ENCODE measurements around the gene TMEM259.

Gene TMEM259

DNA sequence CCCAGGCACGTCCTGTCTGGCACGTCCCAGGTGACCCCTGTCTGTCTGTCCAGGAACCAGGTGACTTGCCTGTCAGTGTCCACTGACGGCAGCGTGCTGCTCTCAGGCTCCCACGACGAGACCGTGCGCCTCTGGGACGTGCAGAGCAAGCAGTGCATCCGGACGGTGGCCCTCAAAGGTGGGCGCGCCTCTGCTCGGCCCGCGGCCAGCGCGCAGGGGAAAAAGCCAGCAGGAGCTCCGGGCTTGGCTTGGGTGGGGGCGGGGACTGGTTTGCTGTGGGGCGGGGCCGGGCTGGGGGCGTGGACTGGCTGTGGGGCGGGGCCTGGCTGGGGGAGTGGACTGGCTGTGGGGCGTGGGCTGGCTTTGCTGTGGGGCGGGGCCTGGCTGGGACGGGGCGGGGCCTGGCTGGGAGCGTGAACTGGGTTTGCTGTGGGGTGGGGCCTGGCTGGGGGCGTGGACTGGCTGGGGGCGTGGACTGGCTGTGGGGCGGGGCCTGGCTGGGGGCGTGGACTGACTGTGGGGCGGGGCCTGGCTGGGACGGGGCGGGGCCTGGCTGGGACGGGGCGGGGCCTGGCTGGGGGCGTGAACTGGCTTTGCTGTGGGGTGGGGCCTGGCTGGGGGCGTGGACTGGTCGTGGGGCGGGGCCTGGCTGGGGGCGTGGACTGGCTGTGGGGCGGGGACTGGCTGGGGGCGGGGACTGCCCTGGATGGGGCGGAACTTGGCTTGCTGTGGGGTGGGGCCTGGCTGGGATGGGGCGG is 29.6 kb downstream of the TMEM259 start:
- H3K4me3 ChIP-seq (ENCODE audit: low read depth, low read length) = no peak overlapping the region
- TF ChIP-seq, protein P1, sequence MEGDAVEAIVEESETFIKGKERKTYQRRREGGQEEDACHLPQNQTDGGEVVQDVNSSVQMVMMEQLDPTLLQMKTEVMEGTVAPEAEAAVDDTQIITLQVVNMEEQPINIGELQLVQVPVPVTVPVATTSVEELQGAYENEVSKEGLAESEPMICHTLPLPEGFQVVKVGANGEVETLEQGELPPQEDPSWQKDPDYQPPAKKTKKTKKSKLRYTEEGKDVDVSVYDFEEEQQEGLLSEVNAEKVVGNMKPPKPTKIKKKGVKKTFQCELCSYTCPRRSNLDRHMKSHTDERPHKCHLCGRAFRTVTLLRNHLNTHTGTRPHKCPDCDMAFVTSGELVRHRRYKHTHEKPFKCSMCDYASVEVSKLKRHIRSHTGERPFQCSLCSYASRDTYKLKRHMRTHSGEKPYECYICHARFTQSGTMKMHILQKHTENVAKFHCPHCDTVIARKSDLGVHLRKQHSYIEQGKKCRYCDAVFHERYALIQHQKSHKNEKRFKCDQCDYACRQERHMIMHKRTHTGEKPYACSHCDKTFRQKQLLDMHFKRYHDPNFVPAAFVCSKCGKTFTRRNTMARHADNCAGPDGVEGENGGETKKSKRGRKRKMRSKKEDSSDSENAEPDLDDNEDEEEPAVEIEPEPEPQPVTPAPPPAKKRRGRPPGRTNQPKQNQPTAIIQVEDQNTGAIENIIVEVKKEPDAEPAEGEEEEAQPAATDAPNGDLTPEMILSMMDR (IDR thresholded peaks at IDR 0.05; ENCODE audit: borderline replicate concordance, insufficient read depth, low read depth, low read length) = no peak

DNA sequence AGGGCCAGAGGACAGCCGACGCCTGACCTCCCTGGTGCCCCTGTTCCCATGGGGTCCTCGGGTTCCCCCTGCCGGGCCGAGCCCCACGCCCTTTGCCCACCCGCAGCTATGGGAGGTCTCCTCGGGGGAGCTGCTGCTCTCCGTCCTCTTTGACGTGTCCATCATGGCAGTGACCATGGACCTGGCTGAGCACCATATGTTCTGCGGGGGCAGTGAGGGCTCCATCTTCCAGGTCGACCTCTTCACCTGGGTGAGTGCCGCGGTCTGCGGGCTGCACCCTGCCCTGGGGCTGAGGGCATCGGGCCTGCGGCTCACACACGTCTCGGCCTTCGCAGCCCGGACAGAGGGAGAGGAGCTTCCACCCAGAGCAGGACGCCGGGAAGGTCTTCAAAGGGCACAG is 30.2 kb downstream of the TMEM259 start:
- TF ChIP-seq, protein P1 (IDR thresholded peaks at IDR 0.05; ENCODE audit: borderline replicate concordance, insufficient read depth, low read depth, low read length) = no peak
- H3K4me3 ChIP-seq (ENCODE audit: low read depth, low read length) = no peak overlapping the region

DNA sequence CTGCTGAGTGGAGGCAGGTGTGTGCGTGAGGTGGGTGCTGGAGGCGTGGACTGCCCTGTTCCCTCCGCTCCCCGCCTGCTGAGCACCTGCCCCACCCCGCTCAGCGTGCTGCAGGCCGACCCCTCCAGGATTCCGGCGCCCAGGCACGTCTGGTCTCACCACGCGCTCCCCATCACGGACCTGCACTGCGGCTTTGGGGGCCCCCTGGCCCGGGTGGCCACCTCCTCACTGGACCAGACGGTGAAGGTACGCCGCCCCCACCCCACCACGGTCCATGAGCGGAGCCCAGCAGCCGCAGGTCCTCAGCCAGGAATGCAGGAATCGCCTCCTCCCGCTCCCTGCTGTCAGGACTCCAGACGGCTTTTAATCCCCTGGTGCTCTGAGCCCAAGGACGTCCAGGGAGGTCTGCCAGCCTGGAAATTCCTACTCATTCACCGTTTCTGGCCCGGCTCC is 30.8 kb downstream of the TMEM259 start:
- TF ChIP-seq, protein P1 (IDR thresholded peaks at IDR 0.05; ENCODE audit: borderline replicate concordance, insufficient read depth, low read depth, low read length) = no peak
- H3K4me3 ChIP-seq (ENCODE audit: low read depth, low read length) = no peak overlapping the region

DNA sequence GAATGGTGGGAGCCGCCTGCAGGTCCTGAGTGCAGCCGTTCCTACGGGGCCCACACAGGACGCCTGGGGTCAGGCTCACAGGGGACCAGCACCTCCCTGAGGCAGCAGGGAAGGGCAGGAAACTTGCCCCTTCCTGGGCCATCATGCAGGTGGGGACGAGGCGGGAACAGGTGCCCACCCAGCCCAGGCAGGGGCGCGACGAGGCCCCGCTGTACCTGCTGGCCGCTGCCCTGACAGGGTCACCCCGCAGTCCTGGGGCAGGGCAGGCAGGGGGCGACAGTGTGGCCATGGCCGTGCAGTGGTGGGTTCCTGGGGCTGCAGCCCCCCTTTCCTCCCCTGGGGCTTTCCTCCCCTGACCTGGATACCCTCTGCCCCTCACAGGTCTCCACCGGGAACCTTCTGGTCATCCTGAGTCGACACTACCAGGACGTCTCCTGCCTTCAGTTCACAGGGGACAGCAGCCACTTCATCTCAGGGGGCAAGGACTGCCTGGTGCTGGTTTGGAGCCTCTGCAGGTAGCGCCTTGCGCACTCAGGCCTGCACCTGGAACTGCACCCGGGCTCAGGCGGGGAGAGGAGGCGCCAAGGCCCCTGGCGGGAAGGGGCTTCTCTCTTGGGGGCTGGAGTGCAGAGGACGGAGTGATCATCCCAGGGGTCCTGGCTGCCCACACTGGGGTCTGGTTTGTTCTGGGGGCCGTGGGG is 31.4 kb downstream of the TMEM259 start:
- H3K4me3 ChIP-seq (ENCODE audit: low read depth, low read length) = no peak overlapping the region
- TF ChIP-seq, protein P1 (IDR thresholded peaks at IDR 0.05; ENCODE audit: borderline replicate concordance, insufficient read depth, low read depth, low read length) = peak; percentile 34; the same call in 1 of the 2 replicates

DNA sequence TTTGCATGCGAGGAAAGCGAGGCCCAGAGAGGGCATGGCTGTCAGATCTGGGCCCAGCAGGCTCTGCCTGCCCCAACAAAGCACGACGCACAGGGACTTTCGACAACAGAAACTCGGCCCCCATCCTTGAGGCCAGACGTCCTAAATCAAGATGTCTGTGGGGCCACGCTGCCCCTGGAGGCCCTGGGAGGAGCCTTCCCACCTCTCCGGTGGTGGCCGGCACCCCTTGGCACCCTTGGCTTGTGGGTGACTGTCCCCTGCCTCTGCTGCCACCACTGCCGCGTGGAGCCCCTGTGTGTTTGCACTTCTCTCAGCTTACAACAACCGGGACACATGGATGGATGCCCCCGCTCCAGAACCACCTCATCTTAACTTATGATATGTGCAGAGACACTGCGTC is 32.4 kb downstream of the TMEM259 start:
- TF ChIP-seq, protein P1 (IDR thresholded peaks at IDR 0.05; ENCODE audit: borderline replicate concordance, insufficient read depth, low read depth, low read length) = no peak
- no peak overlapping the region for H3K4me3 ChIP-seq (ENCODE audit: low read depth, low read length)

DNA sequence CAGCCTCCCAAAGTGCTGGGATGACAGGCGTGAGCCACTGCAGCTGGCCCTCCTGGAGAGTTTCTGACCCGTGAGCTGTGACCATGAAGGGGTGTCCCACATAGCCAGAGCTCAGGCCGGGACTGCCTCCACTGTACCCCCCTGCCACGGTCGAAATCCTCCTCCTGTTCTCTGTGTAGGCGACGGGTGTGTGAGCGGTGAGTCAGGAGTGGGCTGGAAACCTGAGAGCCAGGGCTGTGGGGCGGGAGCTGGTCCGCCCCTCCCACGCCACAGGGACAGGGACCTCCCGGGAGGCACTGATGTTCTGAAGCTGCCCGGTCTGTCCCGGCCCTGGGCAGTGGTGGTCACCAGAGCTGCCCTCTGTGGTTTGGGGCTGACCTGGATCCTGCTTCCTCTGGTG is 32.8 kb downstream of the TMEM259 start:
- TF ChIP-seq, protein P1 (IDR thresholded peaks at IDR 0.05; ENCODE audit: borderline replicate concordance, insufficient read depth, low read depth, low read length) = no peak
- no peak overlapping the region for H3K4me3 ChIP-seq (ENCODE audit: low read depth, low read length)

DNA sequence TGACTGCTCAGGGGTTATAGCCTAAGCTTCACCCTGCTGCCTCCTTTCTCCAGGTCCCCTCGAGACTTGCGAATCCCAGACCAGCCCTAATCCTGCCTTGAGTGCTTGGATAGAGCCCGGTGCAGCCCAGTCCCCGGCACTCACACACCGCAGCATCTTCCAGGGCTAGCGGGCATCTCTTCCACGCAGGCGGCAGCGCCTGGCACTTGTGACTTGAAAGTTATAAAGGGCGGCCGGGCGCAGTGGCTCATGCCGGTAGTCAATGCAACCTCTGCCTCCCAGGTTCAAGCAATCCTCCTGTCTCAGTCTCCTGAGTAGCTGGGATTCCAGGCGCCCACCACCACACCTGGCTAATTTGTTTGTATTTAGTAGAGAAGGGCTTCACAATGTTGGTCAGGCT is 34.8 kb downstream of the TMEM259 start:
- TF ChIP-seq, protein P1 (IDR thresholded peaks at IDR 0.05; ENCODE audit: borderline replicate concordance, insufficient read depth, low read depth, low read length) = no peak
- H3K4me3 ChIP-seq (ENCODE audit: low read depth, low read length) = no peak overlapping the region
